ENCODE results near the gene DLG1. TPM values are rescaled to one million over a fixed set of nuclear protein-coding genes. Genes with fewer than 3 reads are reported as not detected.

DLG1 gene
- total RNA-seq, 1 experiment from 2014 or later = 28.9 TPM

DNA sequence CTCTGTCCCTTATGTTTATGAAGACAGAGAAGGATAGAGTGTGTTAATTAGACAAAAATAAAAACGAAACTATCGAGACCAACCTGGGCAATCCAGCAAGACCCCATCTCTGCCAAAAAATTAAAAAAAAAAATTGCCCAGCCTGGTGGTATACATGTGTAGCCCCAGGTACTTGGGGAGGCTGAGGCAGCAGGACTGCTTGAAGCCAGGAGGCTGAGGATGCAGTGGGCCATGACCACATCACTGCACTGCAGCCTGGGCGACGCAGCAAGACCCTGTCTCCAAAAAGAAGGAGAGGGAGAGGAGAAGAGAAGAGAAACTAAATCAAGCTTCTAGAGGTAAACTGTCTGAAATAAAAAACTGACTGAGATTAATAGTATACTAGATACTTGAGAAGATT is 32.1 kb downstream of the DLG1 start:
- in situ Hi-C loops (cut with HindIII; ENCODE audit: low pct_unique_long_range_greater_than_20kb, low sequenced_read_pairs) = no loop called here
- DNase-seq (ENCODE audit: low read depth, low spot score) = no peak

DNA sequence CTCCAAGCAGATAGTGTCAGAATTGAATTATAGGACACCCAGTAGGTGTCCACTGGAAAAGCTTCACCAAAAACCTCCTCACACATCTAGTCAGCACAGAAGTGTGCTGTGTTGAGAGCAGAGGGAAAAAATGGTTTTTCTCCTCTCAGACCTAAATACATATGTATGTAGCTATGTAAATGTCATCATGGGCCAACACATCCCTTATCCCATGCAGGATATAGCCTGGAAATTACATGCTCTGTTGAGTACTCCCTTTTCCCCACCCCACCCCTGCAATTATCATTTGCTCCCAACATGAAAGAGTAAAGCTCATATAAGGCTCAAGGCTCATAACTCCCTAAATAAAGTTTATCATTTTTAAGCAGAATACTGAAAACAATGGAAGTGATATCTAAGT is 35.7 kb downstream of the DLG1 start:
- in situ Hi-C loops (cut with HindIII; ENCODE audit: low pct_unique_long_range_greater_than_20kb, low sequenced_read_pairs) = no loop called here
- DNase-seq (ENCODE audit: low read depth, low spot score) = no peak

DNA sequence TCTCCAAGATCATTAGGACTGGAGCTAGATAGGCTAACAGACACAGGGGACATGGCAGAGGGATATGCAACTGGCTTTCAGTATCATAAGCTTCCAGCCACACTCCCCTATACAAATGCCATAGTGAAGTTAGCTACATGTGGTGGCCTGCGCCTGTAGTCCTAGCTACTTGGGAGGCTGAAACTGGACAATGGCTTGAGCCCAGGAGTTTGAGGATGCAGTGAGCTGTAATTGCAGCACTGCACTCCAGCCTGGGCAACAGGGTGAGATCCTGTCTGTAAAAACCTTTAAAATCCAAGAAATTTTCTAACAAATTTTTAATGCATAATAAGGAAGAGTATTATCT is 37.3 kb downstream of the DLG1 start:
- in situ Hi-C loops (cut with HindIII; ENCODE audit: low pct_unique_long_range_greater_than_20kb, low sequenced_read_pairs) = no loop called here
- no peak for DNase-seq (ENCODE audit: low read depth, low spot score)

DNA sequence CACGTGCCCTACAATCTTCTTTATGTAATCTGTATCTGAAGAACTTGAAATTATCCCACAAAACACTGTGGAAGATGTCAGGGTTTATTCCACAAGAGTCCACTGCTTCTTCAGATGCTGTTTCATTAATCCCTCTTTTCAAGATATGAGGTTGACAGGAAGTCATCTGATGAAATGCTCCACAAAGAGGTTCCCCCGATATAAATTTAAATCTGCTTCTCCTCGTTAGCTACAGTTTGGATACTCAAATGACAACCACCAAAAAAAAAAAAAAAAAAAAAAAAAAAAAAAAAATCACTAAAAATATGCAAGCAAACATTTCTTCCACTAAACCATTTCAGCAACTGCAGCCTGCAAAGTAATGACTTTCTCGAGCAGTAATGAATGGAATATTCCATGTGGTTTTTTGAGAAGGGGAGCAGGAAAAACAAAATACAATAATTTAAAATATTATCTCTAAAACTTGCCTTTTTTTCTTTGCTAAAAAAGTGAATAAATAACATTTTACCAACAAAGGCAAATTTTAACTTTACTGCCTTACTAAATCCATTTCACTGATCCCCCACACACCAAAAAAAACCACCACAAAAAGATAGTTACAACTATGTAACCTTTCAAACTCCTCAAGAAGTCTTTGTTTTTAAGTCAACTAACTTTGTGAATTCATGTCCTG is 37.8 kb downstream of the DLG1 start:
- DNase-seq (ENCODE audit: low read depth, low spot score) = no peak
- in situ Hi-C loops (cut with HindIII; ENCODE audit: low pct_unique_long_range_greater_than_20kb, low sequenced_read_pairs) = no loop called here

DNA sequence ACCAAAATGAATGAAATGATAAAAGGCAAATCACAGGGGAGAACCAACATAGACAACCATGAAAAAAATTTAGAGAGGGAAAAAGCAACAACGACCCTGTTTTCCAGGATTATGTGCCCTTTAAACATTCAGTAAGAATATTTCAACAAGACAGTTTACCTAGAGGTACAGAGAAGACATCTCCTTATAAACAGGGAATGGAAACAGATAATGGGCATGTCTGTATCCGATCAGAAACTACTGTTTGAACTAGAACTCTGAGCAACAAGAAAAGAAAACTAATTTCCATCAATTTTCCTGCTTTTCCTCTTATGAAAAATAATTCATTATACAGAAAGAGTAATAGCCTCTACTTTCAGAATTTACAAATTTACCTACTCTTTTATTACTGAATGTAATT is 39.3 kb downstream of the DLG1 start:
- in situ Hi-C loops (cut with HindIII; ENCODE audit: low pct_unique_long_range_greater_than_20kb, low sequenced_read_pairs) = no loop called here
- DNase-seq (ENCODE audit: low read depth, low spot score) = no peak

DNA sequence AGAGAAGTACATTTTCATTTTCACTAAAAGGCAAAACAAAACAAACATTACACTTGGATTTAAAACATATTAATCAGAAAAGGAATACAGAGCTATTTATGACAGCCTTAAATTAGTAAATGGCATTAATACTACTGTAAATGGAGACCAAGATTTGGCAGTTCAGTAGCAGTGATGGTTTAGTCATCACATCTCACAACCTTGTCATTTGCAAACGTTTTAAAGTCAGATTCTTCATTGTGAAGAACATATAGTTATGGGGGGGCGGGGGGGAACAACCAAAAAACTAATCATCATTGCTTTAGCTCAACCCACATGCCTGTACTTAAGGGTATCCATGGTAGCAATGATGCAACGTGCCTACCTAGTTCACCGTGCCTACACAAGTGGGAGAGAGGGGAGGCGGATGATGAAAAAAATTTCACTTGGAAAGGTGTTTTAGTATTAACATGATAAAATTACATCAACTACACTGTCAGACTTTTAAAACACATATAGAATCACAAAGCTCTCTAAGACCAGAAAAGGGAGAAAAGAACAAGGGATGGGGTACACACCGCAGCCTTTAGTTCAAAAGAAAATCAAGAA is 40.1 kb downstream of the DLG1 start:
- no peak for DNase-seq (ENCODE audit: low read depth, low spot score)
- in situ Hi-C loops (cut with HindIII; ENCODE audit: low pct_unique_long_range_greater_than_20kb, low sequenced_read_pairs) = no loop called here

DNA sequence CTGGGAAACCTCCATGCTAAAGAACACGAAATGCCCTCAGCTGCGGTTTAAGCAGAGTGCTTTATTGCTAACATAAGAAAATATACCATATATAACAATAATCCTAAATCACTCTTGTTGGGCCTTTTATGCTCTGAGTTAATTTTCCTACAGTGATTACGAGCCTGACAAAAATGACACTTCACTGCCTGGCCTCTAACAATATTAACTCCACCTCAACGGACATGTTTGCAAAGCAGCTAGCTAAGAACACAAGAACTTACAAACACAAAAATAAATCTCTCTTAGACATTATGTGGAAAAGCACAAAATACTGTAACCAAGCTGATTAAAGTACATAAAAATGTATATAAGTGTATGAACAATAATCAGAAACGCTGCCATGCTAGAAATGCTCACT is 40.7 kb downstream of the DLG1 start:
- no peak for DNase-seq (ENCODE audit: low read depth, low spot score)
- in situ Hi-C loops (cut with HindIII; ENCODE audit: low pct_unique_long_range_greater_than_20kb, low sequenced_read_pairs) = no loop called here

DNA sequence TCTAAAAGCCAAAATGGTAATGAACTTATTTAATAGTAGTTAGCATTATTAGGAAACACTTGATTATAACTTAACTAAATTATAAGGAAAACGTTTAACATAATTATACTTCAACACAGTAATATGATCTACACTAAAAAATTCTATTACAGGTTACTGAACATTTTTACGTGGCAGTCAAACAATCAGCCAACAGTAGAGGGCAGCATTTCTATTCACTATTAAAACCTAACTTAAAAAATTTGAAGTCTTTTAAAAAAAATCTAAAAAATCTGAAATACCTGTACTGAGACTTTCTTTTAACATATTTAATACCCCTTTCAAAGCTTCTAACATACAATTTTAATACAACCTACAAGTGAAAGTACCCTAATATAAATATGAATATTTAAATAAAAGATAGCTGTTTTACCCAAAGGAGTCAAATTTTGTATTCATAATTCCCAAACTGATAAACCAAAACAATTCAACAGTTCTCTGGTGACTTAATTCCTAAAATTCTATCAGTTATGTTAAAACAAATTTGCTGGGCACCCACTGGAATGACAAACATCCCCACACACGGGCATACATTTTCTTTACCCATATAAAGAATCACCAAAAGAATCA is 41.5 kb downstream of the DLG1 start:
- in situ Hi-C loops (cut with HindIII; ENCODE audit: low pct_unique_long_range_greater_than_20kb, low sequenced_read_pairs) = no loop called here
- peak; percentile 55 for DNase-seq (ENCODE audit: low read depth, low spot score)

DNA sequence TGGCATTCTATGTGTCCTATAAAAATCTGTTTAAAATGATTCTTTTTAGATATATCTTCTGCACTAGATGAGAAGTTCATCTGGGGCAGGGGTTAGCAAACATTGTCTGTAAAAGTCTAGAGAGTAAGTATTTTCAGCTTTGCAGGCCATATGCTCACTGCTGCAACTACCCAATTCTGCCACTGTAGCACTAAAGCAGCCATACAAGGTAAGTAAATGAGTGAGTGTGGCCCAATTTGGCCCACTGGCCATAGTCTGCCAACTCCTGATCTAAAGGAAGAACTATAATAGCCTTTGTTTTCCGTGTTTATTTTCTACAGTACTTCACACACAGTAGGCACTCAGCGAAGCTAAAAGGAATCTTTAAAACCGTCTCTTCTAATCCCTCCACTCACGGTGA is 42.3 kb downstream of the DLG1 start:
- DNase-seq (ENCODE audit: low read depth, low spot score) = no peak
- in situ Hi-C loops (cut with HindIII; ENCODE audit: low pct_unique_long_range_greater_than_20kb, low sequenced_read_pairs) = no loop called here

DNA sequence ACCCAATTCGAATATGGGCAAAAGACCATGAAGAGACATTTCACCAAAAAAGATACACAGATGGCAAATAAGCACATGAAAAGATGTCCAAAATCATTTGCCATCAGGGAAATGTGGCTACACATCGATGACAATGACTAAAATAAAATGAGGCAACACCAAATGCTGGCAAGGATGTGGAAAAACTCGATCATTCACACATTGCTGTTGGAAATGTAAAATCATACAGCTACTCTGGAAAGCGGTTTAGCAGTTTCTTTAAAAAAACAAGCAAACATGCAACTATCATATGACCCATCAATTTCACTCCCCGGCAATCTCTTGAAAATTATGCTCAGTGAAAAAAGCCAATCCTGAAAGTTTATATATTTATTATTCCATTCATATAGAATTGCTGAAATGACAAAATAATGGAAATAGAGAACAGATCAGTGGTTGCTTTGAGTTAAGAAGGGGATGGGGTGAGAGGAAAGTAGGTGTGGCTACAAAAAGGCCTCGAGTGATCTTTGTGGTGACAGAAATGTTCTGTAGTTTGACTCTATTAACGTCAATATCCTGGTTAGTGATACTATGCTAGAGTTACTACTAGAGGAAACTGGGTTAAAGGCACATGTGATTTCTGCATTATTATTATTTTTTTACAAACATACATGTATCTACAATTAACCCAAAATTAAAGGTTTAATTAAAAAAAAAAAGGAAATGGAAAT is 45.0 kb downstream of the DLG1 start:
- DNase-seq (ENCODE audit: low read depth, low spot score) = peak; percentile 35
- in situ Hi-C loops (cut with HindIII; ENCODE audit: low pct_unique_long_range_greater_than_20kb, low sequenced_read_pairs) = no loop called here

DNA sequence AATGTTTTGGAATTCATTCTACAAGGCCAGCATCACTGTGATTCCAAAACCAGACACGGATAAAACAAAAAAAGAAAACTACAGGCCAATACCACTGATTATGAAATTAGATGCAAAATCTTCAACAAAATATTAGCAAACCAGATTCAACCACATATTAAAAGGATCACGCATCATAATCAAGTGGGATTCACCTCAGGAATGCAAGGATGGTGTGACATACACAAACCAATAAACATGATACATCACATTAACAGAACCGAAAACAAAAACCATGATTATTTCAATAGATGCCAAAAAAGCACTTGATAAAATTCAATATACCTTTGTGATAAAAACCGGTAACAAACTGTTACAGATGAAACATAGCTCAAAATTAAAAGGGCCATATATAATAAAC is 48.9 kb downstream of the DLG1 start:
- in situ Hi-C loops (cut with HindIII; ENCODE audit: low pct_unique_long_range_greater_than_20kb, low sequenced_read_pairs) = no loop called here
- no peak for DNase-seq (ENCODE audit: low read depth, low spot score)

DNA sequence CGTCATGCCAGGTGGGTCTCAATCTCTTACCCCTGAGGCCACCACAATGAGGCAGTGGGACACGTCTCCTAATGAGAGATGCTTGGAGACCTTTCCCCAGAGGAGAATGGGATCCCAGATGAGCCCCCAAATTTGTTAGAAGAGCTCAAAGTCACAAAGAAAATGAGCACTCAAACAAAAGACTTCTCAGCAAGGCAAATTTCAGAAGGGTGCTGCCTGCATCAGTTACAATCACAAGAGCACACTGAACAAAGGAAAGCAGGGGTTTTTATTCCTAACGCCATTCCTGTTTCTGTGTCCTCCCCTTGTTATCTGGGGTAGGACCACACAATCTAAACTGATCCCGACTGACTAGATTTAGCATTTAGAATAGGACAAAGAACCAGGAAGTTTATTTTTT is 50.1 kb downstream of the DLG1 start:
- in situ Hi-C loops (cut with HindIII; ENCODE audit: low pct_unique_long_range_greater_than_20kb, low sequenced_read_pairs) = no loop called here
- DNase-seq (ENCODE audit: low read depth, low spot score) = no peak

DNA sequence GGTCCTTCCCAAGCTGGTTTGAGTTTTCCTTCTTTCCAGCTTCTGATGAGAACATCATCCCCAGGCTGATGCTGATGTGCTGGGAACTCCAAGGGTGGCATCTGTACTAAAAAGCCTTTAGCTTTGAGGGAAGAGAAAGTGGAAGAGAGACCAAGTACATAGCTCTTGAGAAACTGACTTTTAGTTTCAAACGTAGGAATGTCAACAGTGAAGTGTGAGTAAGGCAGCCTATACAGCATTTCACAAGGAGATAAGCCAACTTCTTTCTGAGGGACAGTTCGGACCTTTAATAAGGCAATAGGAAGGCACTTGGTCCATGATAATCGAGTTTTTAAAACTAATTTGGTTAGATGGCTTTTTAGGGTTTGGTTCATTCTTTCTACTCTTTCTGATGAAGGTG is 53.7 kb downstream of the DLG1 start:
- DNase-seq (ENCODE audit: low read depth, low spot score) = no peak
- in situ Hi-C loops (cut with HindIII; ENCODE audit: low pct_unique_long_range_greater_than_20kb, low sequenced_read_pairs) = no loop called here

DNA sequence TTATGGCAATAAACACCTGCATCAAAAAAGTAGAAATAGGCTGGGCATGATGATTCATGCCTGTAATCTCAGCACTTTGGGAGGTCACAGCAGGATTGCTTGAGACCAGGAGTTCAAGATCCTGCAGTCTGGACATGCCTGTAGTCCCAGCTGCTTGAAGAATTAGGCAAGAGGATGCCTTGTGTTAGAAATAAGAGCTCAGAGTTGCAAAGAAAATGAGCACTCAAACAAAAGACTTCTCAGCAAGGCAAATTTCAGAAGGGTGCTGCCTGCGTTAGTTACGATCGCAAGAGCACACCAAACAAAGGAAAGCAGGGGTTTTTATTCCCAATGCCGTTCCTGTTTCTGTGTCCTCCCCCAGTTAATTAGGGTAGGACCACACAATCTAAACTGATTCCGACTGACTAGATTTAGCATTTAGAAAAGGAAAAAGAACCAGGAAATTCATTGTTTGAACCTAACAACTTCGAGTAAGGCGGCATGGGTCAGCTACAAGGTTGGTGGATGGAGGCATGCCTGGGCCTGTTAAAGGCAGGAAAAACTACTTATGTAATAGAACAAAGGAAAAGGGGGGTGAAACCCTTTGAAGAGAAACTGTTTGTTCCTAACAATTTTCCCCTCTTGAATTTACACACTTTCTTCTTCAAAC is 55.5 kb downstream of the DLG1 start:
- in situ Hi-C loops (cut with HindIII; ENCODE audit: low pct_unique_long_range_greater_than_20kb, low sequenced_read_pairs) = no loop called here
- no peak for DNase-seq (ENCODE audit: low read depth, low spot score)

DNA sequence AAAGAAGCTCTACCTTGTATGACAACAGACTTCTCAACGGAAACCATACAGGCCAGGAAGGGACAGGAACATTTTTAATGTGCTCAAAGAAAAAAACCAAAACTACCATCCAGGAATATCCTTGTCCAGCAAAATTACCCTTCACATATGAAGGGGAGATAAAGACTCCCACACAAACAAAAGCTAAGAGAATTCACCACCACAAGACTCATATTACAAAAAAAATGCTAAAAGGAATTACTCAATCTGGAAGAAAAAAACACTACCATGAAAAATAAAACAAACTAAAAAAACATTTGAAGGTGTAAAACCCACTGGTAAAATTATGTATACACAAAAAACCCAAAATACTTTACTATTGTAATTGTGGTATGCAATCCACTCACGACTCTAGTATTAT is 57.2 kb downstream of the DLG1 start:
- in situ Hi-C loops (cut with HindIII; ENCODE audit: low pct_unique_long_range_greater_than_20kb, low sequenced_read_pairs) = no loop called here

DNA sequence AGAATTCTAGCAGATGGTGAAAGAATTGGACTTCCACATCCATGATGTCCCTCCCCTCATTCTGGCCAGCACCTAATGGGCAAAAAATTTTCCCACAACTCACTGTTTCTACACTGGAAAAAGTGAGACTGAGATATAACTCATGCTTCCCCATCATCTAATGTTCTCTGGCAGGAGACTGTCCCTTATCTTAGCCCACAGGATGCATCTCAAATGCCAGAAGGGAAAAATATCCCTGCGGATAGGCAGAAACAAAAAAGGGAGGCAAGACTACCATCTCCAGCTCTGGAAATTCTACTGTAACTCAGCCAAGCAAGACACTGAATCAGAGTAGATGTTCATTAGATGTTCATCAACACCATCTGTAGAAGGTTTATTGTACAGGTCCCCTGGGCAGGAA is 58.6 kb downstream of the DLG1 start:
- in situ Hi-C loops (cut with HindIII; ENCODE audit: low pct_unique_long_range_greater_than_20kb, low sequenced_read_pairs) = no loop called here
- DNase-seq (ENCODE audit: low read depth, low spot score) = no peak

More for the DNA sequence above, 57.2 kb downstream of the DLG1 start:
- no peak for DNase-seq (ENCODE audit: low read depth, low spot score)

DNA sequence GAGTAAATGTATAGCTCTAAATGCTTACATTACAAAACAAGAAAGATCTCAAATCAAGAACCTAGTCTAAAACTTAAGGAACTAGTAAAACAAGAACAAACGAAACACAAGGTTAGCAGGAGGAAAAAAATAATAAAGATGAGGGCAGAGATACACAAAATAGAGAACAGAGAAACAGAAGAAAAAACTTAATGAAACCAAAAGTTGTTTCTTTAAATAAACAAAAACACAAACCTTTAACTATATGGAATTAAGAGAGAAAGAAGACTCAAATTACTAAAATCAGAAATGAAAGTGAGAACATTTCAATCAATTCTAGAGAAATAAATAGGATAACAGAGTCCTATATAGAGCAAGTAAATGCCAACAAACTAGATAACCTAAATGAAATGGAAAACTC is 59.6 kb downstream of the DLG1 start:
- DNase-seq (ENCODE audit: low read depth, low spot score) = no peak
- in situ Hi-C loops (cut with HindIII; ENCODE audit: low pct_unique_long_range_greater_than_20kb, low sequenced_read_pairs) = no loop called here

DNA sequence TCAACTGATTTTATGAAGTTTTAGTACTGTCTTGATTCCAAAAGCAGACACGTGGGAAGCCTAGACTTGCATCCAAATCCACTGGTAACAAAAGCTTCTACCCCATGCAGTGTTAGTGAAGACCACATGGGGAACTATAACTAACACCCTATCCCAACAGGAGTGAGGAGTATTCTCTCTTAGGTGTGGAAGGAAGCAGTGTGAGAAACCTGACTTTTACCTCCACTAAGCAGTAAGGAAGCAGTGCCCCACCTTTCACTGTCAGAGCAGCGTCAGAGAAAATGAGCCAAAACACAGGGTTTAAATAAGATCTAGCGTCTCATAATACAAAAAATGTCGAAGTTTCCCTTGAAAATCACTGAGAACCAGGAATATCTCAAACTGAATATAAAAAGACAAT is 60.5 kb downstream of the DLG1 start:
- in situ Hi-C loops (cut with HindIII; ENCODE audit: low pct_unique_long_range_greater_than_20kb, low sequenced_read_pairs) = no loop called here
- DNase-seq (ENCODE audit: low read depth, low spot score) = no peak

All from SK-MEL-5 (cell line).